Measurements from ENCODE around the gene PLEKHA5. TPM values are rescaled to one million over a fixed set of nuclear protein-coding genes. Genes with fewer than 3 reads are reported as not detected.
"Not testable (repeated sequence)": the region's sequence is repeated elsewhere in the genome, so short reads cannot be mapped to it uniquely, and the experiment has no call there.

PLEKHA5 gene
- total RNA-seq, 1 donor from 2014 or later: 64.0 TPM

DNA sequence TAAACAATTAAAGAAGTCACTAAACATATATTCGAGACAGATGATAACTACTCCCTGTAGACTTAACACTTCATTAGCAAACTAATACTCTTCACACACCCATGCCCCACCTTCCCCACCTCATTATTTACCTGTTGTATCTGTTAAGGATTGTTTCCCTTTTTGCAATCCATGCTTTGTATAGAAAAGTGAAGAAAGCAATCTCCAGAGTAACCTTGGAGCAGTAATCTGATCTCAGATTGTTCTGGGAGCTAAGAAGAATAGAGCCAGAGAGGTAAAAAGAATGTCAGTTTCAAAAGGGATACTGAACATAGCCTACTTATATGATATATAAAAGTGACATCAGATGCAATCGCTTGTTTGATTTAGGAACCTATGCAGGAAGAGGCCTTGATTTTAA, 37.4 kb downstream of the PLEKHA5 start:
- no peak for DNase-seq (ENCODE audit: low spot score)

DNA sequence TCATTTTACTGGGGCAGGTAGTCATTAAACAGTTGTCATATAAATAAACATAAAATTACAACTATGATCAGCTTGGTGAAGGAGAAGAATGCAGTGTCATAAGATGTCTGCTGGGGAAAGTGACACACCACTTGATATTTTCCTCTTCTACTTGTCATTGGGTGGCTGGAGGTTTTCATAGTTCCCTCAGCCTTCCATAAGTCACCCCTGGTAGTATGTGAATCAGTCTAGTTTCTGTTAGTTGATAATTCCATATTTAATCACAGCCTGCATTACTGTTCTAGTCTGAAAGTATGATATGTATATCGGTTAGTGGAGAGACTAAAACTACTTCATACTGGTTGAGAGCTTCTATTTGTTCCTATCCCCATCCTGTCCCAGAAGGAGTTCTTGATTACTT, 38.2 kb downstream of the PLEKHA5 start:
- no peak for DNase-seq (ENCODE audit: low spot score)

DNA sequence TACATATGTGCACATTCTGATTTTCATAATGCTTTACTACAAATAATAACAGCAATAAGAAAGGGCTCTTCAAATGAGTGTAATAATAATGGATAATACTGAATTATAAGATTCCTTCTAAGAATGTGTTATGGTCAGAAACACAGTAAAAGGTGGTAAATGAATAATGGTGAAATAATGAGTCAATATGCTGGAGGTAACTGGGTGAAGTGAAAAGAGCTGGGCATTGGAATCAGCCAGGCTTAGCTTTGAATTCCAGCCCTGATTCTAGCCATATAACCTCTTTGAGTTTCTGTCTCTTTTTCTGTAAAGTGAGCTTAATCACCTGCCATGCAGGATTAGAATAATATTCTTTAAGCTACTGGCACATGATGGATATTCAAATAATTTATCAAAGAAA, 39.1 kb downstream of the PLEKHA5 start:
- DNase-seq (ENCODE audit: low spot score): no peak

GRCh38 chr12:19169222-19169621, 39.7 kb downstream of the PLEKHA5 start:
- DNase-seq (ENCODE audit: low spot score): no peak

GRCh38 chr12:19170286-19170685, 40.8 kb downstream of the PLEKHA5 start:
- DNase-seq (ENCODE audit: low spot score): not testable (repeated sequence)

DNA sequence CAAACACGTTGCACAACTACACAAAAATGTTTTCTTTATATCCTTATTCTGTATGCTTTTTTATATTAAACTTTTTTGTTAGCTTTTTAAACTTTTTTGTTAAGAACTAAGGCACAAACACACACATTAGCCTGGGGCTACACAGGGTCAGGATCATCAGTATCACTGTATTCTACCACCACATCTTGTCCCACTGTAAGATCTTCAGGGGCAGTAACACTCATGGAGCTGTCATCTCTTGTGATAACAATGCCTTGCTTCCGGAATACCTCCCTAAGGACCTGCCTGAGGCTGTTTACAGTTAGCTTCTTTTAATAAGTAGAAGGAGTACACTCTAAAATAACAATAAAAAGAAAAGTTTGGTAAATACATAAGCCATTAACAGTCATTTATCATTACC, 42.2 kb downstream of the PLEKHA5 start:
- DNase-seq (ENCODE audit: low spot score): no peak

- DNase-seq (ENCODE audit: low spot score): no peak
Measured at GRCh38 chr12:19177754-19178153, 48.2 kb downstream of the PLEKHA5 start.

GRCh38 chr12:19179986-19180385, 50.5 kb downstream of the PLEKHA5 start:
- no peak for DNase-seq (ENCODE audit: low spot score)

- no peak for DNase-seq (ENCODE audit: low spot score)
Measured at GRCh38 chr12:19181666-19182426, 52.3 kb downstream of the PLEKHA5 start.

DNA sequence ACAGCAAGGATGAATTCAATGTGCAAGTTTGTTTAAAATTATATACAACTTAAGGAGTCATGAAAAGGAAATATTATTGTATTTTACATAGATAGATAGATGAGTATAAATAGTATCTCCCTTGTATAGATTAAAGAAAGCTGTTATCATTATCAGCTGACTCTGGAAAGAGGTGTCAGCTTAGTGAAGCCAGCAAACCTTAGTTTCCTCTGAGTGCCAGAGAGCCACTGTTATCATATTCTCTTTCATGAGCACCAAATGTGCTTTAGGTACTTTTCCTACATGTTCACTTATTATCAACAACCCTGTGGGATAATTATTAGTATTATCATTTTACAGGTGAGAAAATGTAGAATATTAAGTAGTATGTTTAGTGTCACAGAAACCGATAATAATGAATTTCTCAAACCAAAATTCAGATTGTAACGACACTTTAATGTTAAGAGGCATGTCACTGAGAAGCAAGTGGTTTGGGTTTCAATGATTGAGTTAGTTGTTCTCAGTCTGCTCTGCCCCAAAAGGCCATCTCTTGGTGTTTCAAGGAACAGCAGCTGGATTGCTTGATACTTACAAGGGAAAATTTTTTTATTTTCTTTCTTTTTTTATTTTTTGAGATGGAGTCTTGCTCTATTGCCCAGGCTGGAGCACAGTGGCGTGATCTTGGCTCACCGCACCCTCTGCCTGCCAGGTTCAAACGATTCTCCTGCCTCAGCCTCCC, 53.7 kb downstream of the PLEKHA5 start:
- no peak for DNase-seq (ENCODE audit: low spot score)

DNA sequence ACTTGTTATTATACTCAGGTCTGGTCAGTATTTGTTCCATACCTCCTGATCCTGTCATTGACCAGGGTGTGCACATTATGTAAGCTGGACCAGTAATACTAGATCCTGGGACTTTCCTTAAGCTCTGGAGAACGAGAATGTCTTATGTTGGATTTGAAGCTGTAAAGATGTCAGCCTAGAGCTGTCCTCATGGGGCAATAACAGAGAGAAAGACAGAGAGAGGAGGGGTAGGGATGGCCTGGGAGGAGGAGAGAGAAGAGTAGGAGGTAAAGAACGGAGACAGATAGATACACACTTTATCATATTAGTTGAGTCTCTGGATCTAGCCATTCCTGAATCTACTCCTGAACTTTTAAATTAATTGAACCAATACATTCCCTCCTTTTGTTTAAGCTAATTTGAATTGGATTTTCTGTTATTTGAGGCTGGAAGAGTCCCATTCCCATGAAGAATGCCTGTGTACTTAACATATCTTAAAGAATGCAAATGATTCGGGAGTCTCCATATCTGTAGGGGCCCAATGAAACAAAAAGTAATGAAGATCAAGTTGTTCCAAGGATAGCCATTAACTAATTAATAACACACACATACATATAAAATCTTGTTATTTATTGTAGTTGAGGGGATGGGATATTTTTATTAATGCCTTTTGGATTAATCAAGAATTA, 55.9 kb downstream of the PLEKHA5 start:
- no peak for DNase-seq (ENCODE audit: low spot score)

- no peak for DNase-seq (ENCODE audit: low spot score)
Measured at GRCh38 chr12:19186722-19187661, 57.5 kb downstream of the PLEKHA5 start.

DNA sequence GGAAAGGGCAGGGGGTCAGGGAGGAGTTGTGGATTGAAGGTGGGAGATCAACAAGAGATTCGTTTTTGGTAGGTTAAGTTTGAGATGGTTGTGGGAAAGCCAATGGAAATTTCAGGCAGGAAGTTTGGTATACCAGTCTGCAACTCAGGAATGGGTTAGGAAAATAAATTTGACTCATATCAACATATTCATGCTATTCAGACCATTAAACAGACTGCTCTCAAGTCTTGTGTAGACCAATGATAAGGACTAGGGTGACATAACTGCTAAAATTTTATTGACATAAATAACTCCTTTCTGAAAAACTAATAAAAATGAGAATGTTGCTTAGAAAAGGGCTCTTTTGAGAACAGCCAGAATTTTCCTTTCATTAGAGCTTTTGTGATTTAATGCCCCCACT, 60.0 kb downstream of the PLEKHA5 start:
- DNase-seq (ENCODE audit: low spot score): no peak

GRCh38 chr12:19190292-19191031, 60.9 kb downstream of the PLEKHA5 start:
- no peak for DNase-seq (ENCODE audit: low spot score)

- no peak for DNase-seq (ENCODE audit: low spot score)
Measured at GRCh38 chr12:19191089-19191488, 61.6 kb downstream of the PLEKHA5 start.

GRCh38 chr12:19191563-19191962, 62.0 kb downstream of the PLEKHA5 start:
- no peak for DNase-seq (ENCODE audit: low spot score)

- no peak for DNase-seq (ENCODE audit: low spot score)
Measured at GRCh38 chr12:19192710-19193109, 63.2 kb downstream of the PLEKHA5 start.

DNA sequence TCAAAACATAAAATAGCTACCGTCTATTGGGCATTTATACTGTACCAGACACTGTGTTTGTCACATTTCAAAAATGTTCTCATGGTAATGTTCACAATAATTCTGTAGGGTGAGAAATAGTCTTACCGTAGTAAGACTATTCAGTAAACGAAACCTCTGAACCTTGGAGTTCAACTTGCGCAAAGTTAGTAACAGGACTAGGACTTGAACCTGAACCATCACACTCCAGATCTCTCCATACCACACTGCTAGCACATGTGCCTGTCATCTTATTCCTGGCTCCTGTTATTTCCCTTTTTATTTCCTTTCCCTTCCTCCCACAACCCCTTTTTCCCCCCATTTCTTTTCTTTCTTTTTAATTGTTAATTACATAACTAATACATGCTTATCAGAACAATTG, 65.4 kb downstream of the PLEKHA5 start:
- no peak for DNase-seq (ENCODE audit: low spot score)

DNA sequence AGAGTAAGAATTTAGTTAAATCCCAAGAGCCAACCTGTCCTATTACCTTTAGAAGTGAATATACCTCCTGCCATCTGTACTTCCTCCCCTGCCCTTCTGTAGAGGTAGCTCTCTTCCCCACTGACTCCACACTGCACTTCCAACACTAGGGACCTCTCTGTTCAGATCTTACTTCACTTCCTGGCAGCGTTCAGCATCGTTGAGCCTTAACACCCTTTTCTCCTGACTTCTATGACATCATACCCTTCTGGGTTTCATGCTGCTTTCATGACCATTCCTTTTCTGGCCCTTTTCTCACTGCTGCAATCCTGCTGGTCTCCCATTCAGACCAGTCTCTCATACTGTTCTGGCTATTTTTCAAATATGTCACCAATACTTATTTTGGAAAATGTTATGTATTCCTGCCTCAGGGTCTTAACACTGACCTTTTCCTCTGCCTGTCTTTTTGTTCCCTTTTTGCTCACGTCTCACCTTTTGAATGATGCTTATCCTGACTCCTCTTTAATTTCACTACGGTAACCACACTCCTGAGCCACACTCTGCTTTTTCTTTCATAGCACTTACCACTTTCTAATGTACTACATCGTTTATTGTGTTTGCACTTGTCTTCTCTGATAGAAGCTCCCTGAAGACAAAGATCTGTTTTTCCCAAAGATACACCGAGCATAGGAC, 67.6 kb downstream of the PLEKHA5 start:
- no peak for DNase-seq (ENCODE audit: low spot score)

DNA sequence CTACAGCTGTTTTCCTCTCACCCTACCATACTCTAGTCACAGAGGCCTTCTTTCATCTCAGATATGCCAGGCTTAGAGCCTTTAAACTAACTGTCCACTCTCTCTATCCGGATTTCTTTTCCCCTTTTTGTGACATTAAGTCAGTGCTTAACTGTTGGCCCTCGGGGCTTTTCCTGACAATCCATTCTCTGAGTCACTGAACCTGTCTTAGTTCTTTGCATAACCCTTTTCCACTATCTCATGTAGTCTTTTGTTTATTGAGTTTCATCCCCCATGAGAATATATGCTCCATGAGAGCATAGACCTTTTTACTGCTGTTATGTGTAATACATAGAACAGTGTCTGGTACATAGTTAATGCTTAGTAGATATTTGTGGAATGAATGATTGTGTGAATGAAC, 68.7 kb downstream of the PLEKHA5 start:
- DNase-seq (ENCODE audit: low spot score): no peak
